GM12872 (cell line): ENCODE results near the gene WWOX.

ENCODE experiments used
- TF ChIP-seq, protein P1 (sequence below): IDR thresholded peaks from 3 replicates; pipeline ENCODE4 v1.5.1; 2011; ENCODE audit warnings: low read depth, mild to moderate bottlenecking, low read length, moderate library complexity; ENCODE audit not compliant: insufficient read depth

The WWOX gene

DNA sequence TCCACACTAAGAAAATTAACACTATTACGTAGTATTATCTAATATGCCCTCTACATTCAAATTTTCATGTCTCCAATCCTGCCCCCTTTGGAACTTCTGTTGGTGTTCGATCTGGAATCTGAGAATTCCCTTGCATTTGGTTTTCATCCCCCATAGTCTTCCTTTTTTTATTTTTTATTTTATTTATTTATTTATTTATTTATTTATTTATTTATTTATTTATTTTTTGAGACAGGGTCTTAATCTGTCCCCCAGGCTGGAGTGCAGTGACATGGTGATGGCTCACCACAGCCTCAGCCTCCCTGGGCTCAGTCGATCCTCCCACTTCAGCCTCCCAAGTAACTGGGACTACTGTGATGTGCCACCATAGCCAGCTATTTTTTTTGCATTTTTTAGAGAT lies 911.8 kb downstream of the WWOX start:
- TF ChIP-seq, protein P1, sequence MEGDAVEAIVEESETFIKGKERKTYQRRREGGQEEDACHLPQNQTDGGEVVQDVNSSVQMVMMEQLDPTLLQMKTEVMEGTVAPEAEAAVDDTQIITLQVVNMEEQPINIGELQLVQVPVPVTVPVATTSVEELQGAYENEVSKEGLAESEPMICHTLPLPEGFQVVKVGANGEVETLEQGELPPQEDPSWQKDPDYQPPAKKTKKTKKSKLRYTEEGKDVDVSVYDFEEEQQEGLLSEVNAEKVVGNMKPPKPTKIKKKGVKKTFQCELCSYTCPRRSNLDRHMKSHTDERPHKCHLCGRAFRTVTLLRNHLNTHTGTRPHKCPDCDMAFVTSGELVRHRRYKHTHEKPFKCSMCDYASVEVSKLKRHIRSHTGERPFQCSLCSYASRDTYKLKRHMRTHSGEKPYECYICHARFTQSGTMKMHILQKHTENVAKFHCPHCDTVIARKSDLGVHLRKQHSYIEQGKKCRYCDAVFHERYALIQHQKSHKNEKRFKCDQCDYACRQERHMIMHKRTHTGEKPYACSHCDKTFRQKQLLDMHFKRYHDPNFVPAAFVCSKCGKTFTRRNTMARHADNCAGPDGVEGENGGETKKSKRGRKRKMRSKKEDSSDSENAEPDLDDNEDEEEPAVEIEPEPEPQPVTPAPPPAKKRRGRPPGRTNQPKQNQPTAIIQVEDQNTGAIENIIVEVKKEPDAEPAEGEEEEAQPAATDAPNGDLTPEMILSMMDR, result no peak

DNA sequence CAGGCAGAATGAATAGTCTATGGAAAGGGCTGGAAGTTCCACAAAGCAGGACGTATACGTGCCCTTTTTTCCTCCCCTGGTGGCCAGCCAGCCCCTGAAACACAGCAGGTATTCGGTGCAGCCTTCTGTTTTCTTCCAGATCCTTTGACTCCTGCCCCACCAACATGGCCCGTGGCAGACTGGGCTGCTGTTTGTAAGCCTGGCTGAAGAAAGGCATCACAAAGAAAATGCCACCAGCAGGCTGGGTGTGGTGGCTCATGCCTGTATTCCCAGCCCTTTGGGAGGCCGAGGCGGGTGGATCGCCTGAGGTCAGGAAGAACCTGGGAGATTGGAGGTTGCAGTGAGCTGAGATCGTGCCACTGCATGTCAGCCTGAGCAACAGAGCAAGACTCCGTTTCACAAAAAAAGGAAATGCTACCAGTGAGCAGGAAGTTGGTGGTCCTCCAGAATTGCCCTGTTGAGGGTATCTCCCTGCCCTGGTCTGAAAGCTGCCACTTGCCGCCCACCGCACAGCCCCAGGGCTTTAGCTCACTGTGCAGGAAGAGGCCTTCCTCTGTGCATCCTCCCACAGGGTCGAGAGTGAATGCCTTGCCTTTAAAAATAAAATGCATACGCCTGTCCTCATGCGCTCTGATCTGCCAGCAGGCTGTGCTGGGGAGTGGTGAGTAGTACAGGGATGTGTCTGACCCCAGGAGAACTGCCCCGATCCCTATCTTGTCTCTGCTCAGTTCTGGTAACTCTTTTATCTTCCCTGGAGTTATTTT lies 913.4 kb downstream of the WWOX start:
- TF ChIP-seq, protein P1, result no peak

DNA sequence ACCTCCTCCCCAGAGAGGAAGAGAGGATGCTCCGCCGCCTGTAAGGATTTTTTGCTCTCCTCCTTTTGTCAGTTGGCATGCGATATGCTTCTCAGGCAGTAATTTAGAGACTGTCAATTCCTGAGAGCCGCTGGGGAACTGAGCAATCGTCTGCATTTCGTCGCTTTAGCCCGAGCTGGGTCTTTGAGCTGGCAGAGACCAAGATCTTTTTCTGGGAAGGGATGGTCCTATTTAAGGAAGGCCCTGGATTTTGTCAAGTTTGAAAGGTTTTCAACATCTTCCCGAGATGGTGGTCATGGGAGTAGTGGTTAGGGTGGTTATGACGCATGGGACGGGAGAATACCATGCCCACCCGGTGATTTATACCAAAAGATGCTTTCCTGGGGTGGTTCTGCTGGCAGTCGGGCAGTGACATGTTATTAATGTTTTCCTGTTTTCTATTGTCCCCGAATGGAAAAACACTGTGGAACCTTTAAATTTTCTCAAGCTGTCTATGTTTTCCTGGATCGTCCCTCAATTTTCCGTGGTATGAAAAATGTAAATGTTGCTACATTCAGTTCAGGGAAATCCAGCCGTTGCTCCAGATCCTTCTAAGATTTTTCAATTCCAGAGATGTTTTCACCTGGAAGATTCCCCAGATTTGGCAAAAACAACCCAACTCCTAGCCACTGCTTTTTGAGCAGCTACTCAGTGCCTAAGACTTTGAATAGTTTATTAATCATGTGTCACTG lies 914.6 kb downstream of the WWOX start:
- TF ChIP-seq, protein P1, result no peak

DNA sequence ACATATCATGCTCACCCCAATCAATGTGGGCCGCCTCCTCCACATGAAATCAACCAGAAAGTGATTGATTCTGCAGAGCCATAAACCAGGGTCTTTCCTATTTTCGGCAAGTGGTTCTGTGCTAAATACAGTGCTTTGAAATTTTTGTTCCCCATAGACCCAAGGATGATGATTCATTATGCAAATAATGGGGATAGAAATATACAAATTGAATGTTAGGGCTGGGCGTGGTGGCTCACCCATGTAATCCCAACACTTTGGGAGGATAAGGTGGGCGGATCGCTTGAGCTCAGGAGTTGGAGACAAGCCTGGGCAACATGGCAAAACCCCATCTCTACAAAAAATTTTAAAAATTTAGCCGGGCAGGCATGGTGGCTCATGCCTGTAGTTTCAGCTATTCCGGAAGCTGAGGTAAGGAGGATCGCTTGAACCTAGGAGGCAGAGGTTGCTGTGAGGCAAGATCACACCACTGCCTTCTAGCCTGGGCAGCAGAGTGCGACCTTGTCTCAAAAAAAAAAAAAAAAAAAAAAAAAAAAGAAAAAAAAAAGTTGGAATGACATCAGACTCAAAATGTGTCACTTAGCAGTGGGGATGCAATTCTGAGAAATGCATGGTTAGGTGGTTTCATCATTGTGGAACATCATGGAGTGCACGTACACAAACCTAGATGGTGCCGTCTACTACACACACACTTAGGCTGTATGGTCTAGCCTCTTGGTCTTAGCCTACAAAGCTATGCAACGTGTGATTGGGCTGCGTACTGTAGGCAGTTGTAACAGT lies 919.4 kb downstream of the WWOX start:
- TF ChIP-seq, protein P1, result no peak

DNA sequence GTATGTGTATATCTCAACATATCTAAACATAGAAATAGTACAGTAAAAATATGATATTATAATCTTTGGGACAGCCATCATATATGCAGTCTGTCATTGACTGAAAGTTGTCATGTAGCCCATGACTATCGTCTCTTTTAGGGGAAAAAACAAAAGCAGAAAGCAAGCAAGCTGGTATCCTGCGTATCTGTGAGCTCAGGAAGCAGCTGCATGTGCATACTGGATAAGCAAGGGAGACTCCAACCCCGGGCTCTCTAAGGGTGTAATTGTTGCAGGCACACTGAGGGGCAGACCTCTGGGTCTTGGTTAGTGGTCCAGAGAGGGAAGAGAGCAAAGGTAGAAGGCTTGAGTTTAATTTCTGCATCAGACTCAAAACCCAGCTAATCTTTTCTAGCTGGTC lies 920.0 kb downstream of the WWOX start:
- TF ChIP-seq, protein P1, result no peak

DNA sequence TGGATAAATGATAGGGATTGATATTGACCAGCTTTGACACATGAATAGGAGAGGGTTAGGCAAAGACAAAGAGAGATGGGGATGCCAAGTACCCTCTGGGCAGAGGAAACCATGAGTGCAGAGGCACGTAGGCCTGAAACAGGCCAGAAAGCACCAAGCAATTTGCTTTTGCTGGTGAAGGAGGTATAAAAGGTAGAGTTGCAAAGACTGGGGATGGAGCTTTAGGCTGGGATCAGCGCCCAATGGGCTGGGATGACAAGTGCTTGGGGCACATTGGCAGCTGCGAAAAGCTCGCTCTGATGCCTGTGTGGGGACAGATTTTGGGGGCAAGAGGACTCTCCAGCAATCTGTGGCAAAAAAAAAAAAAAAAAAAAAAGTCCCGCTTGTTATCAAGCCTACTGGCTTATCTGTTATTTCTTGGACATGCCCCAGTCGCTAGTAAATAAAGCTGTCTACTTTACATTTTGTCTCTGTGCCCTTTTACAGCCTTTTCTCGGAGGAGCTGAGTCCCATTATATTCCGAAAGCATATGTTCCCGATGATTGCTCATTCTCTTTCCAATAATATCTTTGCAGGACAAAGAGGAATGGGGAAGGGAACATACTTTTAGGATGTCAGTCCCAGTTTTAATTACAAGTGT lies 922.7 kb downstream of the WWOX start:
- TF ChIP-seq, protein P1, result no peak

DNA sequence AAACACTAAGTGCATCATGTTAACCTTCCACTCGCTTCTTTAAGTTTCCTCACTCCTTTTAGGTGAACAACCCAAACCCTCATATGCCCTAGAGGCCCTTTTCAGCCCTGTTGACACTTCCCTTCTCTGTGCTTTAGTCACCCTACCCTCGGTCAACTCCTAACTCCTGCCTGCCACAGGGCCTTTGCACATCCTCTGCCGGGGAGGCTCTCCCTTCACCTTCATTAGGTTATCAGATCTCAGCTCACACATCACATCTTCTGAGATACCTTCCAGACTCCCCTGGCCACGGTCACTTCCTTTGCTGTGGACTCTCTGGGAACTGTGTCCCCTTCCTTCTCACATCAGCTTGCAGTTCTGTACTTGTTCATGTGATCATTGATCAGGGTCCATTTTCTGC lies 926.7 kb downstream of the WWOX start:
- TF ChIP-seq, protein P1, result no peak
